T follicular helper cell (primary cell): ENCODE results near the gene CDCP2.
"Not testable (repeated sequence)": the region's sequence is repeated elsewhere in the genome, so short reads cannot be mapped to it uniquely, and the experiment has no call there.

Source experiments
- DNase-seq: peaks from one replicate; pipeline ENCODE4 v3.0.0-alpha.2; 2020; ENCODE audit warnings: low read depth

The CDCP2 gene

DNA sequence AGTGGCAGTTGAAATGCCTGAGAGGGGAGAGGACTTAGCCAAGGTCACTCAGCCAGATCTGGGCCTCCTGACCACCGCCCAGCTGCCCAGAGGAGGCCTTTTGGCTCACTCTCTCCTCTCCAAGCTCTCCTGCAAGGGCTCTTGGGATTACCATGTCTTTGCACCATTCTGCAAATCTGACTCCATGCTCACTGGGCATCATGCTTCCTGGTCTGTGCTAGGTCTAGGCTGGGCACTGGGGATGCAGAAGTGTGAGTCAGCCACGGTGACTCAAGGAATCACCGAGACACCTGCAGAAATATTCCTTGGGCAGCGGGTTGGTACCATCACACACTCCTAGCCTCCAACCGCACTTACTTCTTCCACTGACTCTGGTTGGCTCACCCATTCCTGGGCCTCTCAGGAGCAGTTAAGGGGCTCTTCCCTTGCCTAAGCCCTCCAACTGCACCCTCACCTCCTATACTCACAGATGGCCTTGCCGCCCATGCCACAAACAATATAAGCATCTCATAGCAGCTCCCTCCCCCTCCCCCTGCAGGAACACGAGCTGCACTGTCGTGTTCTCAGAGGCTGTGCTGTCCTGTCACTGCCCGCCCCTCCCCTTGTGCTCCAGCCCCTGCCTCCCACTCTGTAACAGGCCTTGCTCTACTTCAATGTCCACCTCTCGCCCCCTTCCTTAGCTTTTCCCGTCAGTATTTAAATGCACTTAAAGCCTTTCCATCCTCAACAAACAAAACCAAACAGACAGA lies 34.8 kb downstream of the CDCP2 start:
- no peak for DNase-seq

DNA sequence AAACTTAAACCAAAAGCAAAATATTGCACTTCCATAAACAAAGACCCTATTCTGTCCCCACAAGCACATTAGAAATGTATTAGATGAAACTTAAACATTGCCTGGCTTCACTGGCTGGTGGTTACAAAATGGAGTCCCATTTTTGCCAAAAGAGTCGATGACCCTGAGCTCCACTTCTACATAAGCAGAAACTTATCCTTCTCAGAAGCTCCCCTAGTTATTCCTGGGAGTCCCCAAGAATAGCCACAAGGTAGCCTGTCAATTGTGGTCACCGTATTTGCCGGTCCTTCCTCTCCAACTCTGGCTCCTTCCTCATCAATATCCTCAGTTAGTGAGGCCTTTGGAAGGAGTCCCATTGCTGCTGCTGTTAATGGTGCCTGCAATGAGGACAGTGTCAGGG lies 37.3 kb downstream of the CDCP2 start:
- no peak for DNase-seq

DNA sequence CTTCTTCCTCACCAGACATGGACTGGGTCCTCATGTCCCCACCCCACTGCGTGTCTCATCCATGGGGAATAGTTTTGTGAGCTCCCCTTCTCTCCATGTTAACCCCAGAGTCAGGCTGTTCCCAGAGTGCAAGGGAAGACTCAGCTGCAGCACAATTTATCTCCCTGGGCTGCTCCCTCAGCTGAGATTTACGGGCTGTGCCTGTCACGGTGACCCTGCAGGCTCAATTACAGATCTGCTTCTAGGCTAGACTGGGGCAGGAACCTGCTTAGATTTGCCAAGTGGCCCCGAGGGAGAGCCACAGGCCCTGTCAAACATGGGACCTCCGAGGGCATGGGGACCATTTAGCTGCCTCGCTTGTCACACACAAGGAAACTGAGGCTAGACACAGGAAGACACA lies 37.8 kb downstream of the CDCP2 start:
- no peak for DNase-seq

DNA sequence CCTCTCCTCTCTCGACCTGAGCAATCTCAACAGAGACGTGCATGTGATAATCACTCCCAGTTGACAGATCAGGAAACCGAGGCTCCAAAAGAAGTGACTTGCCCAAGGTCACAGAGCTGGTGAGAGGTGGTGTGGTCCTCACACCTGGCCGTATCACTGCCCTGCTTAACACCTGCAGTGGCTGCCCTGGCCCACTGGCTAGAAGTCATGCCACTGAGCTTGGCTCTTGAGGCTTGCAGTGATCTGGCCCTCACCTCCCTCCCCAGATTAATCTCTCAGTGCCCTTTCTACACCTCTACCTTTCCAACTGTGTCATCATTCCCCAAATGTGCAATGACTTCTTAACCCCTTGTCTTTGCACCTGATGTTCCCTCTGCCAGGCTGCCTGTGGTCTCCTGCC lies 38.8 kb downstream of the CDCP2 start:
- DNase-seq = no peak

DNA sequence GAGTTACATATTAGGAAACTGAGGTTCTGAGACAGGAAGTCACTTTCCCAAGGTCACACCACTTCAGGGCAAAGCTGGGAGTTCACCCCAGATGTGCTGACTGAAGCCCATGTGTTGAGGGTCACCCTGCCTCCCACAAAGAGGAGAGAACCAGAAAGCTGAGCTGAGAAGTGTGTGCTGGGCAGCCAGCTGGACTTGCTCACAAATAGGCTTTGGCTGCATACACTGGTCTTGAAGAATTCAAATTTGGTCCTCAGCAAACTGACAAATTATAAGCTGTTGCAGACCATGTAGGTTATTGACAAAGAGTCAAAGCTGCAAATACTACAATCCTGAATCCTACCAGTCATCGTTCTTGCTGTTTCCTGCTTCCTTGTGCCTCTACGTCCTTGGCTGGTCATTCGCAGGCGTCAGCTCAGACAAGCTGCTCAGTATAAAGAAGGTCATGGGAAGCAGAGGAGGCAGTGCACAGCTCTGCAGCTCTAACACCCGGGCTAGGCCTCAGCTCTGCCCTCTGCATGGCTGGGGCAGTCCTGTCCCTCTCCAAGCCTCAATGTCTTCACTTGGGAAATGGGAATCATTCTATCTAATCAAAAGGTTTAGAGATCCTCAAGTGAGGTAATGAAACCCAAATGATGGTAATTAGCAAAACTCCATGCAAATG lies 40.0 kb downstream of the CDCP2 start:
- no peak for DNase-seq

DNA sequence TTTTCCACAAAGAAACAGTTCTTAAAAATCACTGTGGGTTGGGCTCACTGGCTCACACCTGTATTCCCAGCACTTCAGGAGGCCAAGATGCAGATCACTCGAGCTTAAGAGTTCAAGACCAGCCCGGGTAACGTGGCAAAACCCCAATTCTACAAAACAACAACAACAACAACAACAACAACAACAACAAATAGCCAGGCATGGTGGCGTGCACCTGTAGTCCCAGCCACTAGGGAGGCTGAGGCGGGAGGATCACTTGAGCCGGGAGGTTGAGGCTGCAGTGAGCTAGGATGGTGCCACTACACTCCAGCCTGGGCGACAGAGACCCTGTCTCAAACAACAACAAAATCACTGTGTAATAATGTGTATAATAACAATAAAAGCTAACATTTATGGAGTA lies 40.8 kb downstream of the CDCP2 start:
- DNase-seq = no peak

DNA sequence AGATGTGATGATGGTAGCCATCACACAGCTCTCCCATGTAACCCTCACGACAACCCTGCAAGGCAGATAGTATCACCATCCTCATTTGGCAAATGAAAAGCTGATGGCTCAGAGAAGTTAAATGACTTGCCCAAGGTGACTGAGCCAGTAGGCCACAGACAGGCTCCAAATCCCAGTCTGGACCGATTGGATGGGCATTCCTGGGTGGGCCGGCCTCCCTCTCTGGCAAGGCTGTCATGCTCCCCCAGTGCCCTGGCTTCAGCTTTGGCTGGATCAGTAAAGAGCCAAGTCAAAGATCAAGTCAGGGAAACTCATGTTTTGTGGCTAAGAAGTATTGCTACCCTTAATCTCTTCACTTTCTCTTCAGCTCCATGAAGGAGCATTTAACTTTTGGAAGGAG lies 41.2 kb downstream of the CDCP2 start:
- no peak for DNase-seq

DNA sequence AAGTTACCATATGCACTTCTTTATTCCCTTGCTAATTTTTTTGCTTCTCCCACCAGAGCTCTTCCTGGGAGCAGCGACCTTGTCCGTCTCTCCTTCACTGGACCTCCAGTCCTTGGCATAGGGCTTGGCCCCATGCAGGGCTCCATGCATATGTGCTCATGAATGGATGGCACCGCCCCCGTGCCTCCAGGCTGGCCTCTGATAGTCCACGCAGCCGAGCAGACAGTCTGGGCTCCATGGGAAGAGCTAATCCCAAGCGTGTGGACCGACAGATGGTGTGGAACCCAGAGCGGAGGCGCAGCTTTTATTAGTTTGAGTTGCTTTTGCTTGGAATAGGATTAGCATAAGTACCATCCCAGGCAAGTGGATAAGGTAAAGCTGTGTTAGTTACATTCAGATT lies 41.8 kb downstream of the CDCP2 start:
- DNase-seq = no peak

DNA sequence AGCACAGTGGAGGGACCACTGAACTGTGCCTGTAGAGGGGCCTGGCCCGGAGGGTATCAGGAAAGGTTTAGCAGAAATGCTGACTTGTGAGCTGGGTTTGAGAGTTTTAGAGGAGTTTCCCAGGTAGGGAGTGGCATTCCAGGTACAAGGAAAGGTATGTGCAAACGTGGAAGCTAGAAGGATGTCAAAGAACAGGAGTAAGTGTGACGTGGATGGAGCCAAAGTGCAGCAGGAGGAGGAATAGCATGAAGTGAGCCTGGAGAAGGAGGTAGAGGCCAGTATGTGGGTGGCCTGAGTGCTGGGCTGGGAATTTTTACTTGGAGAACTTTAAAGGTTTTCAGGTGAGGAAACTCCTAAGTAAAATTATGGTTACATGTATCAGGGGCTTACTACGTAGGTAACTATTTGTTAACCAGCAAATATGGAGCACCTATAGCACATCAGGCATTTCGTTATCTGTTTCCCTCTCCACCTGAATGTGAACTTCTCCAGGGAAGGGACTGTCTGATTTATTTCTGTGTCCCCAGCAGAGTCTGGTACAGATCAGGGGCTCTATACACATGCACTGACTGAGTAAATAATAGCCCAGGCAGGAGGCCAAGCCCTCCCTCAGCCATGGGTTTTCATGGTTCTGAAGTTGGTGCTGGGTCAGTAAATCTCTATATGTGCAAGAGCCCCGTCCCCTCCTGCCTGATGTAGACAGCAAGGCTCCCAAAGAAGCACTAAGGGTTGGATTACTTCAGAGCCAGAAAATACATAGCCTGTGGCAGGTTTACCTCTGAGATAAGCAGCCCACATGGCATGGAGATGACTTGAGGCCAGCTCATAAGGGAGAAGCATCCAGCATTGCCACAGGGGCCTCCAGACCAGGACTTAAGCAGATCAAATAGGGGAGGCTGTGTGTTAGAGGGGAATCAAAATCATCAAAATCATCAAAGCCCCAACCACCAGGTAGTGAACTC lies 43.4 kb downstream of the CDCP2 start:
- DNase-seq = no peak

DNA sequence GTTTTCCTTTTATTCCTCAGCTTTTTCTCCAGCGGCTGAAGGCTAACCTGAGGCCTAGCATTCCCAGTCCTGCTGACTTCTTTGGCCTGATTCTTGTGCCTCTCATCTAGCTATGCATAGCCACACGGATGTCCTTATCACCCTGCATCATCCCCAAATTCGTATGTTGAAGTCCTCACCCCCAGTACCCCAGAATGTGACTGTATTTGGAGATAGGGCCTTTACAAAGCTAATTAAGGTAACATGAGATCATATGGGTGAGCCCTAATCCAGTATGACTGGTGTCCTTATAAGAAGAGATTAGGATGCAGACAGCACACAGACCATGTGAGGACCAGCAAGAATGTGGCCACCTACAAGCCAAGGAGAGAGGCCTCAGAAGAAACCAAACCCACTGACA lies 44.6 kb downstream of the CDCP2 start:
- no peak for DNase-seq

DNA sequence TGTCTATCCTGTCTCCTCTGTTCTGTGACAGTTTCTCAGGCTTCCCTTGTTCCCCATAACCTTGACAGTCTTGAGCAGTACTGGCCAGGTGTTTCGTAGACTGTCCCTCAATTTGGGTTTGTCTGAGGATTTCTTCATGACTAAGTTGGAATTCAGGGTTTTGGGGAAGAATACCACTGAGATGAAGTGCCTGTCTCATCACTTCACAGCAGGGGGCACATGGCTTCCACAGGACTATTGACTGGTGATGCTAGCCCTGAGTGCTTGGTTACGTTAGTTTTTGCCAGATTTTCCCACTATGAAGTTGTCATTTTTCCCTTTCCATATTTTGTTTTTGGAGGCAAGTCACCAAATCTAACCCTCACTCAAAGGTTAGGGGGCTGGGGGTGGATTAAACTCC lies 45.7 kb downstream of the CDCP2 start:
- no peak for DNase-seq

DNA sequence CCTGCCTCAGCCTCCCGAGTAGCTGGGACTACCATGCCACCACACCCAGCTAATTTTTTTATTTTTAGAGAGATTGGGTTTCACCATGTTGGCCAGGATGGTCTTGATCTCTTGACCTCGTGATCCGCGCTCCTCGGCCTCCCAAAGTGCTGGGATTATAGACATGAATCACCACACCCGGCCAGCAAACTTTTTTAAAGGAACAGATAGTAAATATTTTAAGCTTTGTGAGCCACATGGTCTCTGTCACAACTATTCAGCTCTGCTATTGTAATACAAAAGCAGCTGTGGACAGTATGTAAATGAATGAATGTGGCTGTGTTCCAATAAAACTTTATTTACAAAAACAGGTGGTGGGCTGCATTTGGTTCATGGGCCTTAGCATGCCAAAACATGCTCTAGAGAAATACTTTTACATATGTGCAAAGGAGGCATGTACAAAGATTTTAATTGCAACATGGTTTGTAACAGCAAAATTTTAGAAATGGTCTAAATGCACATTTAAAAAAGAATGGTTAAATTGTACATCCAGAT lies 47.0 kb downstream of the CDCP2 start:
- no peak for DNase-seq

DNA sequence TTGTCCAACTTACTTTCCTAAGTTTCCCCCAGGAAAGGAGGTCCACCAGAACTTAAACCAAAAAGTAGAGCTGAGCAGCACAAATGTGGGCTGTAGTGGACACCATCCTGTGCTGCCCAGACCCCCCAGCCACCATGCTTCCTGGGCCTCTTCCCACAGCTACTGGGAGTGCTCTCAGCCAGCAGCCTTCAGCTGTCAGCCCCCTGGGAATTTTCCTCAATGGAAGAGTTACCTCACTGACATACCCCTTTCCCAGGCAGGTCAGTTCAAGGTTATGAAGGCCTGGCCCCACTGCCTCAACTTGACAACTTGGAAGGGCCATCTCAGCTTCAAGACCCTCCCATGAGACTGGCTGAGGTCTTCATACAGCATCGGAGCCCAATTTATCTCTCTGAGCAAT lies 47.7 kb downstream of the CDCP2 start:
- DNase-seq = no peak

DNA sequence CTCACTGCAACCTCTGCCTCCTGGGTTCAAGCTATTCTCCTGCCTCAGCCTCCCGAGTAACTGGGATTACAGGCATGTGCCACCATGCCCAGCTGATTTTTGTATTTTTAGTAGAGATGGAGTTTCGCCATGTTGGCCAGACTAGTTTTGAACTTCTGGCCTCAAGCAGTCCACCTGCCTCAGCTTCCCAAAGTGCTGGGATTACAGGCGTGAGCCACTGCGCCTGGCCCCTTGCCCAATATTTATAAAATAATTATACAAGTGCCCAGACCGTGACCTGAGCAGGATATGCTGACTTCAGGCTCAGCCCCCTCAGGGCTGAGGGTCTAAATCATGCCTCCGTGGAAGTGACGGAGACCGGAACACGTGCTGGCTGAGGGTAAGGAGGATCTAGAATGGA lies 48.2 kb downstream of the CDCP2 start:
- DNase-seq = not testable (repeated sequence)

DNA sequence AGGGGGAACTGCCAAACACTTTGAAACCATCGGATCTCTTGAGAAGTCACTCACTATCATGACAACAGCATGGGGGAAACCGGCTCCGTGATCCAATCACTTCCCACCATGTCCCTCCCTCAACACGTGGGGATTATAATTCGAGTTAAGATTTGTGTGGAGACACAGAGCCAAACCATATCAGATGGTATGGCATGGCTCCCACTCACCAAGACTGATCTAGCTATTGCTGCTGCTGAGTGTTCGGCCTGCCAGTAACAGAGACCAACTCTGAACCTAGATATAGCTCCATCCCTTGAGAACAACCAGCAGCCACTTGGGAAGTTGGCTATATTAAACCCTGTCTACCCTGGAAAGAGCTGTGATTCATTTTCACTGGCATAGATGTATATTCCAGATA lies 49.4 kb downstream of the CDCP2 start:
- no peak for DNase-seq

DNA sequence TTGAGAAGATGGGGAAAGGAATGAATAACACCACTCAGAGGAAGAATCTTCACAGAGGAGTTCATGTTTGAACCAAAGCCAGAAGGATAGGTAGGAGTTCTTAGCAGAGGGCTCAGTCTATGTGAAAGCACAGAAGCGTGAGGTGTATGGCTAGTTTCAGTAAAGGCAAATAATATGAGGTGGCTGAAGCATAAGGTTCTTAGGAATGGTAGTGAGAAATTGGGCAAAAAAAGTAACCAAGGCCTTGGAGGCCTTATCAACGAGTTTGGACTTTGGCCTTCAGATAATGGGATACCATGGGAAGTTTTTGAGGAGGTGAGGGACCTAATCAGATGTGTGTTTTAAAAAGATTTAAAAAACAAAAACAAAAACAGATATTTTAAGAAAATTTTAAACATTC lies 52.3 kb downstream of the CDCP2 start:
- no peak for DNase-seq

DNA sequence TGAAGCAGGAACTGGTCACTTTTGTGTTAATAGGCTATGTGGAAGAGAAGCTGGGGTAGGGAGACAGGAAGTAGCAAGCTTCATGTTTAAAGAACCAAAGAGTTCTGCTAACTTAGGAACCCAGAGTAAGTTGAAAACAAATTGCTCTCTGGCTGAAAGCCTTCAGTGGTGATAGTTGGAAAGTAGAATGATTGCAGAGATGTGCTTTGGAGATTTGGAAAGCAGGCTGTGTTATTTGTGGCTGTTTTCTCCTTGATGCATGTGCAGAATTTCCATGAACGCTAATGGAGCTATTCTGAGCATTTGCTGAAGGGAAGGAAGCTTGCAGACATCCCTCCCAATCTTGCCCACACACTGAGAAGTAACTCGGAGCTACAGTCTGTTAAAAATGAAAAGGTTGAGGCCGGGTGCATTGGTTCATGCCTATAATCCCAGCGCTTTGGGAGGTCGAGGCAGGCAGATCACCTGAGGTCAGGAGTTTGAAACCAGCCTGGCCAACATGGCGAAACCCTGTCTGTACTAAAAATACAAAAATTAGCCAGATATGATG lies 53.7 kb downstream of the CDCP2 start:
- no peak for DNase-seq

DNA sequence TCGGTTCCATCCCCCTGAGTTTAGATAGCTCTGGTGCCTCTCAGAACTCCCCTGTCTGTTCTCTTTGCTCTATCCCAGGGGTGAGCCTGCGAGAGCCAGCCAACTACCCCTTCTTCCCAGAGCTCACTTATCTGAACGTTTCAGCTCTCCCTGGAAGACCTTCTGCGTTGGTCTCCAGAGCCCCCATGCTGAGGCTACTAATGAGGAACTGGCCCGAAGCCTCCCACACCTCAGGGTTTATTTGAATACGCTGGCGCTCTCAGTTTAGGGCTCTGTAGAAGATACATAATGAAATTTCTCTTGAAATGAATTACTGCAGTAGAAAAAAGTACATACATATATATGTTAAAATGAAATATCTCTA lies 55.9 kb downstream of the CDCP2 start:
- DNase-seq = no peak

DNA sequence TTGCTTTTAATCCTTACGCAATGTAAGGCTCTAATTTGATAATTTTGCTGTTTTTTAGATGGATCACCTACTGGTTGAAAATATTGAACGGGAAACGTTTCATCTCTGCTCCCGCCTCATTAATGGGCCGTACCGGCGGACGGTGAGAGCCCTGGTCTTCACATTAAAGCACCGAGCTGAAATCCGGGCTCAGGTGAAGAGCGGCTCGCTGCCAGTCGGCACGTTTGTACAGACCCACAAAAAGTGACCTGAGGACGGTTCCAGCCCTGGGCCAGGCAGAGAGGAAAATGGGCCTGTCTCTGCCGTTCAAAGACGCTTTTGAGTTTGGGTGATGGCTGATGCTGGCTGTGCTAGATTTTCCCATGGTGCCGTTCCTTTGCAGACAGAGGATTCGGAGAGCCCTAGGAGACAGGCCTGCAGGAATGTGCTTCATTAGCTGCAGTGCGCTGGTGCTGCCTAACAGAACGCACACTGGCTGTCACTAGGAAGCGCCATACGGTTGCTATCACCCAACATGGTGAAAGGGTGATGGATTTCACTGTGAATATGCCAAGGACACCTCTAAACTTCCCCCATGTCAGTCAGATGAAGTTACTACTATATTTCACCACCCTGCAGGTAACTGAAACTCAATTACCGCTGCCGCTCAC lies 56.4 kb downstream of the CDCP2 start:
- no peak for DNase-seq

DNA sequence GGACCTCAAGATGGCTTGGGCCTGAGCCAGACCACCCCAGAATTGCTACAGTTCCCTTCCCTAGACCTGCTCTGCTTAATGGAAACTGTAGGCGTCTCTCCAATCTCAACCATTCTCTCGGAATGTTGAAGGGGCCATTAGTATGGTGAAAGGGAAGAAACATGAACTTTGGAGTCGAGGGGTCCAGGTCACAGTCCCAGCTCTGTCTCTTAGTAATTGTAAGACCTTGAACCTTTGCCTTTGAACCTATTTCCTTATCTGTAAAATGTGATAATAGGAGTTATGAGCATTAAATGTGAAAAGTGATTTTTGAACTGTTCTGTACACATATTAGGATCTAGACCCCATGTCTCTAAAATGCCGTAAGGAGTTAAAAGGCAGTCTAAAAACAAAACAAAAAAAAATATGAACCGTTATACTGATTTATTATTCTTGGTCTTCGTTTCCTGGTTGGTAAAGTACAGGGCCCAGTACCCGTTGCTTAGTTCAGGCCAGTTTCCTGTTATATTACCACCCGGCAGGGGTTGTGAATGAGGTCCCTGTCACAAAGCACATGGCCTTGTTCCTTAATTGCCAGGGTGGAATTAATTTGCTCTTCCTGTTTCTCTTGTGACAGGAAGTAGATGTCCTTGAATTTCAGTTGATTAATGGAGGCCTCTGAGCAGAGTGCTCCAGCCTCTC lies 57.1 kb downstream of the CDCP2 start:
- no peak for DNase-seq

DNA sequence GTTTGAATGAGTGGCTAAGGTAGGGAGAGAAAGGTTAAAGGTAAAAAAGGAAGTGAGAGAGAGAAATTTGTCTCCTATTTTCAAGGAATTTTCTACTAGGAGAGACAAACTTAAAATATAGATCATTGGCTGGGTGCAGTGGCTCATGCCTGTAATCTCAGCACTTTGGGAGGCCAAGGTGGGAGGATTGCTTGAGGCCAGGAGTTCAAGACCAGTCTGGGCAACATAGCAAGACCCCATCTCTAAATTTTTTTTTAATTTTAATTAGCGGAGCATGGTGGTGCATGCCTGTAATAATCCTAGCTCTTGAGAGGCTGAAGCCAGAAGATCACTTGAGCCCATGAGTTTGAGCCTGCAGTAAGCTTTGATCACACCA lies 58.1 kb downstream of the CDCP2 start:
- not testable (repeated sequence) for DNase-seq
